ENCODE results near the gene CDK12.
"Not testable (repeated sequence)": the region's sequence is repeated elsewhere in the genome, so short reads cannot be mapped to it uniquely, and the experiment has no call there.

The CDK12 gene

GRCh38 chr17:39508987-39509386, 47.7 kb downstream of the CDK12 start:
- no peak for DNase-seq

- no peak for DNase-seq
These were observed 52.0 kb downstream of the CDK12 start for GRCh38 chr17:39513309-39513708.

GRCh38 chr17:39513915-39514314, 52.6 kb downstream of the CDK12 start:
- no peak for DNase-seq

- DNase-seq: no peak
These were observed 55.9 kb downstream of the CDK12 start for GRCh38 chr17:39517224-39517623.

- no peak for DNase-seq
These were observed 64.7 kb downstream of the CDK12 start for GRCh38 chr17:39525801-39526506.

GRCh38 chr17:39527220-39527813, 66.0 kb downstream of the CDK12 start:
- DNase-seq: peak in 1 of 2 donors; percentile 4

- DNase-seq: no peak
These were observed 68.2 kb downstream of the CDK12 start for GRCh38 chr17:39529455-39529854.

GRCh38 chr17:39530513-39530912, 69.2 kb downstream of the CDK12 start:
- no peak for DNase-seq

- DNase-seq: no peak
These were observed 70.0 kb downstream of the CDK12 start for GRCh38 chr17:39531252-39531651.

- no peak for DNase-seq
These were observed 72.6 kb downstream of the CDK12 start for GRCh38 chr17:39533891-39534290.

- DNase-seq: no peak
These were observed 73.6 kb downstream of the CDK12 start for GRCh38 chr17:39534768-39535405.

- DNase-seq: no peak
These were observed 75.2 kb downstream of the CDK12 start for GRCh38 chr17:39536468-39536867.

GRCh38 chr17:39537364-39537763, 76.1 kb downstream of the CDK12 start:
- DNase-seq: not testable (repeated sequence)

- DNase-seq: no peak
These were observed 77.6 kb downstream of the CDK12 start for GRCh38 chr17:39538866-39539265.

- no peak for DNase-seq
These were observed 79.3 kb downstream of the CDK12 start for GRCh38 chr17:39540611-39541010.

GRCh38 chr17:39541652-39542051, 80.4 kb downstream of the CDK12 start:
- no peak for DNase-seq

GRCh38 chr17:39543176-39543575, 81.9 kb downstream of the CDK12 start:
- no peak for DNase-seq

GRCh38 chr17:39543664-39544063, 82.4 kb downstream of the CDK12 start:
- no peak for DNase-seq

- DNase-seq: not testable (repeated sequence)
These were observed 83.1 kb downstream of the CDK12 start for GRCh38 chr17:39544361-39544760.

GRCh38 chr17:39547713-39548478, 86.6 kb downstream of the CDK12 start:
- DNase-seq: peak; percentile 58 to 77

GRCh38 chr17:39548494-39549225, 87.4 kb downstream of the CDK12 start:
- DNase-seq: no peak

- no peak for DNase-seq
These were observed 88.7 kb downstream of the CDK12 start for GRCh38 chr17:39549747-39550573.
